Osteocyte (in vitro differentiated cells): ENCODE results near the gene DACH1. TPM values are rescaled to one million over a fixed set of nuclear protein-coding genes. Genes with fewer than 3 reads are reported as not detected.

Source experiments
- DNase-seq: peaks from one replicate; pipeline ENCODE4 v3.0.0; 2021; ENCODE audit warnings: mixed read lengths; ENCODE audit not compliant: unreplicated experiment; ENCODE audit errors: extremely low spot score
- H3K27ac Mint-ChIP-seq: one replicate; pipeline ENCODE4 v1.8.0; 2021; ENCODE audit warnings: mild to moderate bottlenecking, mixed read lengths; ENCODE audit not compliant: unreplicated experiment
- H3K27me3 Mint-ChIP-seq: one replicate; pipeline ENCODE4 v1.8.0; 2021; ENCODE audit warnings: mixed read lengths; ENCODE audit not compliant: unreplicated experiment
- H3K36me3 Mint-ChIP-seq: one replicate; pipeline ENCODE4 v1.8.0; 2021; ENCODE audit warnings: mixed read lengths; ENCODE audit not compliant: unreplicated experiment
- H3K4me1 Mint-ChIP-seq: one replicate; pipeline ENCODE4 v1.8.0; 2021; ENCODE audit warnings: mixed read lengths; ENCODE audit not compliant: unreplicated experiment
- H3K4me3 Mint-ChIP-seq: one replicate; pipeline ENCODE4 v1.8.0; 2021; ENCODE audit warnings: mild to moderate bottlenecking, moderate library complexity, mixed read lengths; ENCODE audit not compliant: unreplicated experiment
- H3K9me3 Mint-ChIP-seq: one replicate; pipeline ENCODE4 v1.8.0; 2021; ENCODE audit warnings: mixed read lengths; ENCODE audit not compliant: unreplicated experiment
- CTCF ChIP-seq: fragments of 200-600 bp; sonication (generic); IDR thresholded peaks from 2 replicates; pipeline ENCODE4 v1.5.0; 2021; ENCODE audit warnings: antibody characterized with exemption, mild to moderate bottlenecking, moderate library complexity
- total RNA-seq: library from RNA; stranded (reverse); gene quantifications from 2 replicates; pipeline ENCODE4 v1.2.1, GENCODE V29; 2021

DACH1 gene
- total RNA-seq, 1 donor from 2014 or later: 0.54 TPM

GRCh38 chr13:71546881-71547280 lies 320.1 kb downstream of the DACH1 start:
- Mint-ChIP-seq H3K27ac (no peak overlapping the region), H3K4me1 (peaks cover 3% of the 10 kb centered on the region)

GRCh38 chr13:71540098-71540497 lies 326.9 kb downstream of the DACH1 start:
- Mint-ChIP-seq H3K4me1 (peaks cover 11% of the 10 kb centered on the region), H3K27me3 (no peaks in the 10 kb centered on the region), H3K9me3 (no peaks in the 10 kb centered on the region), H3K4me3 (no peak overlapping the region), H3K27ac (no peak overlapping the region), H3K36me3 (no peaks in the 10 kb centered on the region)
- no peak for DNase-seq
- no peak for TF ChIP-seq CTCF

More at GRCh38 chr13:71546881-71547280, 320.1 kb downstream of the DACH1 start:
- Mint-ChIP-seq H3K36me3 (no peaks in the 10 kb centered on the region), H3K4me3 (no peak overlapping the region), H3K27me3 (peaks cover 2% of the 10 kb centered on the region), H3K9me3 (no peaks in the 10 kb centered on the region)
- TF ChIP-seq CTCF: no peak
- no peak for DNase-seq

DNA sequence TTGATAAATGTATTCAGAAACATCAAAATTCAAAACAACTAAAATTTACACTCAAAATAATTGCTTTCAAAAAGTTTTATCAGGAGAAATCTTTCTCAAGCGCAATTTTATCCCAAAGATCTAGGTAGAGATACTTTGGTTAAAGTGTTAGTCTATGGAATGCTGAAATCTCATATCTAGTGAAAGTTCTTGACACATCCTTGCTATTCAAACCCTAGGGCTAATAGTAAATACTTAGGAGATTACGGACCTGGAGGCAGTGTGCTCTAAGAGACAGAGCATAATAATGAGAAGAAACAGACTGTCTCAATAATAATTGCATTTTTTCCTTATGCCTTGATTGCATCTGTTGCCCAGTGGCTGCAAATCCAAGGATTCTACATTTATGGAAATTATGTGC lies 330.8 kb downstream of the DACH1 start:
- Mint-ChIP-seq H3K4me3 (no peak overlapping the region), H3K27ac (no peak overlapping the region), H3K4me1 (peaks cover 11% of the 10 kb centered on the region), H3K36me3 (no peaks in the 10 kb centered on the region), H3K27me3 (no peaks in the 10 kb centered on the region), H3K9me3 (no peaks in the 10 kb centered on the region)
- TF ChIP-seq CTCF: no peak
- no peak for DNase-seq

DNA sequence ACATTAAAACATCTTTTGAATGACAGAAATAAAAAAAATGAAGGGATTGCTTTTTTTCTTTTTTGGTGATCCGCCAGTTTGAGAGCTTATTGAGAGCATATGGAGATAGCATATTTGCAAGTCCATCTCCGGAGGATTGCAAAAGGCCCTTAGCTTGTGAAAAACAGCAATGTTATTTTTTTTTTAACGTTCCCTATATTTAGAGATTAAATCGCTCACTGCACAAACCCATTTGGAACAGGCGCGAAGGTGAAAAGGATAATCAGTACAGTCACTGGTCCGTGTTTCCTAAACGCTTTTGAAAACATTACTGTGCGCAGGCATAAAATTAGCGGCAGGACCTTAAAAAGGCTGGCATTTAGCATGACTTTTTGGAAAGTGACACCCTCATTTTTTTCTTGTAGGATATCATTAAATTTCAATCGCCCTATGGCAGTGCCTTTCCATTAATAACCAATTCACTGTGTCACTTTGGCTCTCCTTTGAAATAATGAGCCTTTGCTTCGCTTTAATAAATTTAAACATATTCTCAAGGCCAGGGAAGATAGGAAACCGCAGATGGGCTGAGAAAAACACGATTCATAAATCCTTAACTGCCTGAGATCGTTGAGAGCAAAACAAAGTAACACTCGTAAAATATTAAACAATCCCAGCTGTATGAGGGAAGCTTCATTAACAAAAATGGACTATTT lies 342.2 kb downstream of the DACH1 start:
- Mint-ChIP-seq H3K4me3 (no peak overlapping the region), H3K27me3 (no peaks in the 10 kb centered on the region), H3K36me3 (no peaks in the 10 kb centered on the region), H3K4me1 (no peaks in the 10 kb centered on the region), H3K27ac (no peak overlapping the region), H3K9me3 (no peaks in the 10 kb centered on the region)
- DNase-seq: no peak
- TF ChIP-seq CTCF: no peak

DNA sequence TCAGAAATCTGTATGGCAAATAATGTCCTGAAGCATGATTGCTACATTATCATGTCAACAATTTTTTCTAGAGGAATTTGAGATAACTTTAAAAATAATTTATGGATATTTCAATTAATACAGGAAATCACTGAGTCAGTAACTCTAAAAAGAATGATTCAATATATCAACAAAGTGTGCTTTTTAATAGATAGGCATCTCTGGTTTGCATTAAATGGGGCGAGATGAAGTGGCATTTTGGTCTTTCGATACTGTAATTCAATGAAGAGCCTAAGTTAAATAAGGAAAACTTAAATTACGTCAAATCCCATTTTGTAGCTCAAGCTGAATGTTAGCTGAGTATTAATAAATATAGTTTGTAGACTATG lies 342.8 kb downstream of the DACH1 start:
- no peaks in the 10 kb centered on the region for H3K27me3 Mint-ChIP-seq
- TF ChIP-seq CTCF: no peak
- no peaks in the 10 kb centered on the region for H3K36me3 Mint-ChIP-seq
- H3K4me3 Mint-ChIP-seq: no peak overlapping the region
- no peak overlapping the region for H3K27ac Mint-ChIP-seq
- no peaks in the 10 kb centered on the region for H3K9me3 Mint-ChIP-seq
- DNase-seq: no peak
- no peaks in the 10 kb centered on the region for H3K4me1 Mint-ChIP-seq
